RWPE2 (cell line): Measurements from ENCODE around the gene CCDC33.

ENCODE experiments used
- ATAC-seq: fragments of 200-7000 bp; cut with Tn5 transposase; 3 replicates; pipeline ENCODE4 v1.9.1; 2021; ENCODE audit warnings: low read depth
- DNase-seq: peaks from one replicate; pipeline ENCODE4 v3.0.0-alpha.2; 2020; ENCODE audit warnings: low spot score
- H3K27ac ChIP-seq: fragments of 450-650 bp; 2 replicates; pipeline ENCODE4 v1.5.1; 2017; ENCODE audit warnings: mild to moderate bottlenecking; ENCODE audit not compliant: poor library complexity, severe bottlenecking
- H3K27me3 ChIP-seq: fragments of 250-450 bp; sonication (Bioruptor Pico); 2 replicates; pipeline ENCODE4 v1.5.1; 2021; ENCODE audit warnings: mild to moderate bottlenecking, moderate library complexity; ENCODE audit not compliant: insufficient read depth, poor library complexity, severe bottlenecking
- H3K36me3 ChIP-seq: fragments of 250-450 bp; sonication (Bioruptor Pico); 2 replicates; pipeline ENCODE4 v1.5.1; 2020; ENCODE audit warnings: low read depth, mild to moderate bottlenecking, moderate library complexity
- H3K4me1 ChIP-seq: fragments of 250-450 bp; sonication (Bioruptor Pico); 2 replicates; pipeline ENCODE4 v1.5.1; 2021; ENCODE audit warnings: mild to moderate bottlenecking, moderate library complexity; ENCODE audit not compliant: insufficient read depth, poor library complexity, severe bottlenecking
- H3K4me3 ChIP-seq: fragments of 250-450 bp; sonication (Bioruptor Pico); 2 replicates; pipeline ENCODE4 v1.5.1; 2021; ENCODE audit warnings: mild to moderate bottlenecking, moderate library complexity; ENCODE audit not compliant: severe bottlenecking
- H3K9me3 ChIP-seq: fragments of 250-450 bp; sonication (Bioruptor Pico); 2 replicates; pipeline ENCODE4 v1.5.1; 2021; ENCODE audit warnings: mild to moderate bottlenecking, moderate library complexity; ENCODE audit not compliant: severe bottlenecking
- CTCF ChIP-seq: fragments of 450-650 bp; IDR thresholded peaks from one replicate; pipeline ENCODE4 v1.5.1; 2017; ENCODE audit warnings: mild to moderate bottlenecking, moderate library complexity; ENCODE audit not compliant: poor library complexity, severe bottlenecking

Gene CCDC33

GRCh38 chr15:74293021-74293810 is 57.1 kb downstream of the CCDC33 start:
- no peak for ATAC-seq
- no peak for DNase-seq
- no peaks in the 10 kb centered on the region for H3K9me3 ChIP-seq
- H3K27me3 ChIP-seq, result peaks cover 5% of the 10 kb centered on the region
- H3K4me1 ChIP-seq, result no peaks in the 10 kb centered on the region
- H3K4me3 ChIP-seq, result no peak overlapping the region
- no peak for TF ChIP-seq CTCF
- H3K36me3 ChIP-seq, result no peaks in the 10 kb centered on the region
- no peak overlapping the region for H3K27ac ChIP-seq

GRCh38 chr15:74294010-74294409 is 57.9 kb downstream of the CCDC33 start:
- Histone ChIP-seq H3K9me3 (no peaks in the 10 kb centered on the region), H3K4me3 (no peak overlapping the region), H3K27me3 (peaks cover 5% of the 10 kb centered on the region), H3K36me3 (no peaks in the 10 kb centered on the region), H3K4me1 (no peaks in the 10 kb centered on the region), H3K27ac (no peak overlapping the region)
- no peak for DNase-seq
- ATAC-seq, result no peak
- no peak for TF ChIP-seq CTCF

GRCh38 chr15:74295800-74296199 is 59.7 kb downstream of the CCDC33 start:
- no peak for TF ChIP-seq CTCF
- ATAC-seq (no peak), DNase-seq (no peak)
- Histone ChIP-seq H3K27ac (no peak overlapping the region), H3K9me3 (no peaks in the 10 kb centered on the region), H3K4me1 (no peaks in the 10 kb centered on the region), H3K4me3 (no peak overlapping the region), H3K36me3 (no peaks in the 10 kb centered on the region), H3K27me3 (peaks cover 15% of the 10 kb centered on the region)

- no peak for TF ChIP-seq CTCF
- Histone ChIP-seq H3K4me3 (no peak overlapping the region), H3K27me3 (peaks cover 35% of the 10 kb centered on the region), H3K36me3 (no peaks in the 10 kb centered on the region), H3K4me1 (no peaks in the 10 kb centered on the region), H3K9me3 (no peaks in the 10 kb centered on the region), H3K27ac (no peak overlapping the region)
- ATAC-seq, result 0 out of 3 replicates have a peak, but pooled peaks have one; percentile 11
- no peak for DNase-seq
These were observed 61.8 kb downstream of the CCDC33 start for GRCh38 chr15:74297887-74298286.
